ENCODE results near the gene MRAS. TPM values are rescaled to one million over a fixed set of nuclear protein-coding genes. Genes with fewer than 3 reads are reported as not detected.

Gene MRAS
- polyA plus RNA-seq, 1 of the 3 experiments (the other 2 are of a cell fraction) = 25.0 TPM

DNA sequence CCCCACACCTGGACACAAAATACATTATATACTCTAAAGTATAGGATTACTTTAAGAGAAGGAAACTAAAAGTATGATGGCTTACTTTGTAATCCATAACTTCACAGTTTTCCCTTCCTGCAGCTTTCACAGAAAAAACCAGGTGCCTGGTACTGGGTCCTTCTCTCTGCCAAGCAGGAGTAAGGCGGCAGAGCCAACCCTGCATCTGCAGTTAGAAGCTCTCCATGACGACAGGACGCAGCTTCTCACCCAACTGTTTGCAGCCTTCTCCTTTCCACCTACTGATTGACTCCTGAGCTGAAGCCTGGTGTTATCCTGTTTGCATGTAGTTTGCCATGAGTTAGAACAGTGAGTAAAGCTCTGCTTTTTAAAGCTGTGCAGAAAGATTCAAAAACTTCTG, 6.7 kb downstream of the MRAS start (continued):
- TF ChIP-seq, protein P1, sequence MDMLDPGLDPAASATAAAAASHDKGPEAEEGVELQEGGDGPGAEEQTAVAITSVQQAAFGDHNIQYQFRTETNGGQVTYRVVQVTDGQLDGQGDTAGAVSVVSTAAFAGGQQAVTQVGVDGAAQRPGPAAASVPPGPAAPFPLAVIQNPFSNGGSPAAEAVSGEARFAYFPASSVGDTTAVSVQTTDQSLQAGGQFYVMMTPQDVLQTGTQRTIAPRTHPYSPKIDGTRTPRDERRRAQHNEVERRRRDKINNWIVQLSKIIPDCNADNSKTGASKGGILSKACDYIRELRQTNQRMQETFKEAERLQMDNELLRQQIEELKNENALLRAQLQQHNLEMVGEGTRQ (IDR thresholded peaks at IDR 0.05; ENCODE audit: borderline replicate concordance, low read depth, low read length) = no peak
- TF ChIP-seq TEAD4 (IDR thresholded peaks at IDR 0.05; ENCODE audit: borderline replicate concordance, insufficient read depth) = no peak
- TF ChIP-seq, protein P2, sequence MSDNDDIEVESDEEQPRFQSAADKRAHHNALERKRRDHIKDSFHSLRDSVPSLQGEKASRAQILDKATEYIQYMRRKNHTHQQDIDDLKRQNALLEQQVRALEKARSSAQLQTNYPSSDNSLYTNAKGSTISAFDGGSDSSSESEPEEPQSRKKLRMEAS (IDR thresholded peaks at IDR 0.05; ENCODE audit: low read depth) = no peak

DNA sequence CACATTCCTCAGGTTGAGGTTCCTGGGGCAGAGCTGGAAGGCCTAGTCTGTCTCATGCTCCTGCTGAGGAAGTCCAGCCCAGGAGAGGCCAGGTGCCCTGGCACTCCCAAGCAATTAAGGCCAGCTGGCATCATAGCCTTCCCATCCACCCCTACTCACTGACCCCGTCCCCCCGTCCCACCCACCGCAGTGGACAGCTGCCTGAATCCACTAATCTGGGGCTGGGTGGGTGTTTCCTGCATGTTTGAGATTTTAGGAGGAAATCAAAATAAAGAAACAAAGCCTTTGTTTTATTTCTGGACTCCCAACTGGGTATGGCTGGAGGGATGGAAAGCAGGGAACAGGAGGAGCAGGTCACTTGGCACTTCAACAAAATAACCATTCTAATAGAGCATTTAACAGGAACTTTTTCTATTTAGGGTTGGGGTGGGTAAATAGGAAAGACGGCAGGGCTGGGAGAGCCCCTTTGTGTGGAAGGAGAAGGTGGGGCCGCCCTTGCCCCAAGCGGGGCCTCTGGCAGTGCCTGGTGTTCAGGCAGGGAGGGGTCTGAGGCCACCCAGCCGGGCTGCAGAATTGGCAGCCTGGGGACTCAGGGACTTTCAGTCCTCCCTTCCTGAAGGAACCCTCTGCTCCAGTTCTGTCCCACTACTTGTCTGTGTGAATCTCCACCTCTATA, 8.5 kb downstream of the MRAS start:
- Histone ChIP-seq H3K9ac (no peak overlapping the region), H3K9me2 (no peaks in the 10 kb centered on the region), H3K79me2 (ENCODE audit: insufficient read depth) (0 out of 2 replicates have a peak, but pooled peaks cover 11% of the 10 kb centered on the region), H3K27ac (ENCODE audit: low read depth in 2 of 2, low read length in 1 of 2) (no peak overlapping the region), H3K4me1 (ENCODE audit: control insufficient read depth in 1 of 2, insufficient read depth in 2 of 2, low read depth in 1 of 2, low read length in 1 of 2) (peaks cover 0 to 3% of the 10 kb centered on the region in 2 experiments; a peak in 1 of 4 replicates), H2AFZ (ENCODE audit: low read depth) (no peak overlapping the region), H4K20me1 (ENCODE audit: insufficient read depth) (no peaks in the 10 kb centered on the region), H3K27me3 (ENCODE audit: insufficient read depth) (no peaks in the 10 kb centered on the region), H3K4me2 (no peak overlapping the region), H3K9me3 (no peaks in the 10 kb centered on the region), H3F3A (replicated peaks; ENCODE audit: insufficient read depth) (no peaks in the 10 kb centered on the region), H3K36me3 (replicated peaks in 1 of 2; ENCODE audit: control insufficient read depth in 1 of 2, insufficient read depth in 2 of 2, low read length in 1 of 2) (no peaks in the 10 kb centered on the region), H3K4me3 (ENCODE audit: low read depth in 2 of 2, low read length in 1 of 2) (no peak overlapping the region)
- CTCF ChIA-PET = interaction anchor here (0.6 kb wide), 1 partner anchor 180 kb away, joined by 3 read pairs; no protein-coding TSS in a partner anchor
- 97% methylated on average over 7 of the region's 7 CpGs for WGBS (ENCODE audit: low lambda C conversion rate)
- TF ChIP-seq YY1 (IDR thresholded peaks at IDR 0.05; ENCODE audit: low read depth) = no peak
- DNase-seq = no peak
- POLR2A ChIA-PET = no interaction called here

DNA sequence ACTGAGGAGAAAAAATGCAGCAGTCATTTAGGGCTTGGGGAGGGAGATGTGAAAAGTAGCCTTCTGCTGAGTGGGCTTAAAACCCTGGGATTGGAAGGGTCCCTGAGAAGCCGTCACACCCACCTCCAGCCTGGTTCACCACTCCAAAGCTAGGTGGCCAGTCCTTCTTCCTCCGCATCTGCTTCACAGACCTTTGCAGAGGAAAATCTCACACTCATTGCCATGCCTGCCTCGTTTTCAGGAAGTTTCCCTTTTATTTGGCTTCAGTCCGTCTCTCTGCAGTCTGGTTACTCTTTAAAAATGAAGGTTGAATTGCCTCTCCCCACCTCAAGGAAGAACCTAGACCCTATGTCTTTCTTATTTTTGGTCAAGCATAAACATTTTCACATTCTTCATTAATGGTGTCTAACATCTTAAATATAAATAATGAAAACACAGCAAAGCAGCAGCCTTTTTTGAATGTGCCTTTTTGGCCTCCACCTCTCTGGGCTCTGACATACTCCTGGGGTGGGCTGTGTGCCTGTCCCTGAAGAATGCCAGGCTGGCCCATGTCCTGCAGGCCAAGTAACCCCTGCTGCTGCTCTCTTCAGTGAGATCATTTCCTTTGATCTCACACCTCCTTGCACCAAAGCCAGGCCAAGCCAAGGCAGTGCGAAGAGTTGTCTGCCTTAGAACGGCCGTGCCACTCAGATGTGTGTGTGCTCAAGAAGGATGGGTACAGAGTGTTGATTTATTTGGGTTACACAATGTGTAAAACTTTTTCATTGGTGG, 11.0 kb downstream of the MRAS start:
- no peak overlapping the region for H3K4me3 ChIP-seq (ENCODE audit: low read depth in 2 of 2, low read length in 1 of 2)
- no peak overlapping the region for H2AFZ ChIP-seq (ENCODE audit: low read depth)
- no peaks in the 10 kb centered on the region for H4K20me1 ChIP-seq (ENCODE audit: insufficient read depth)
- no peak overlapping the region for H3K27ac ChIP-seq (ENCODE audit: low read depth in 2 of 2, low read length in 1 of 2)
- 93% methylated on average over 6 of the region's 7 CpGs for WGBS (ENCODE audit: low lambda C conversion rate)
- no peak for TF ChIP-seq NRF1 (IDR thresholded peaks at IDR 0.05; ENCODE audit: low read depth, low read length)
- no peak for TF ChIP-seq YY1 (IDR thresholded peaks at IDR 0.05; ENCODE audit: low read depth)
- no peak for TF ChIP-seq JUND (IDR thresholded peaks at IDR 0.05)
- no peak for TF ChIP-seq SMC3 (IDR thresholded peaks at IDR 0.05; ENCODE audit: low read depth, low read length)
- H3K27me3 ChIP-seq (ENCODE audit: insufficient read depth) = no peaks in the 10 kb centered on the region
- H3K9me2 ChIP-seq = no peaks in the 10 kb centered on the region
- 0 out of 2 replicates have a peak, but pooled peaks cover 7% of the 10 kb centered on the region for H3K79me2 ChIP-seq (ENCODE audit: insufficient read depth)
- no peak overlapping the region for H3K4me2 ChIP-seq
- no peaks in the 10 kb centered on the region for H3K9me3 ChIP-seq
- no peaks in the 10 kb centered on the region for H3K36me3 ChIP-seq (replicated peaks in 1 of 2; ENCODE audit: control insufficient read depth in 1 of 2, insufficient read depth in 2 of 2, low read length in 1 of 2)
- CTCF ChIA-PET = interaction anchor here (1.3 to 1.9 kb wide), 3 partner anchors 10 to 12 kb away, joined by 4 to 7 read pairs (median 5); partner anchors contain the start of gene MRAS
- H3F3A ChIP-seq (replicated peaks; ENCODE audit: insufficient read depth) = no peaks in the 10 kb centered on the region
- H3K4me1 ChIP-seq (ENCODE audit: control insufficient read depth in 1 of 2, insufficient read depth in 2 of 2, low read depth in 1 of 2, low read length in 1 of 2) = no peaks in the 10 kb centered on the region; a peak in 1 of 4 replicates
- DNase-seq = no peak
- POLR2A ChIA-PET = no interaction called here
- H3K9ac ChIP-seq = no peak overlapping the region

Data from SK-N-SH (cell line).